Measurements from ENCODE around the gene FBXO27. TPM values are rescaled to one million over a fixed set of nuclear protein-coding genes. Genes with fewer than 3 reads are reported as not detected.

FBXO27 gene
- total and polyA plus RNA-seq, 8 donors: 3.3 to 11.9 (median 4.0) TPM

DNA sequence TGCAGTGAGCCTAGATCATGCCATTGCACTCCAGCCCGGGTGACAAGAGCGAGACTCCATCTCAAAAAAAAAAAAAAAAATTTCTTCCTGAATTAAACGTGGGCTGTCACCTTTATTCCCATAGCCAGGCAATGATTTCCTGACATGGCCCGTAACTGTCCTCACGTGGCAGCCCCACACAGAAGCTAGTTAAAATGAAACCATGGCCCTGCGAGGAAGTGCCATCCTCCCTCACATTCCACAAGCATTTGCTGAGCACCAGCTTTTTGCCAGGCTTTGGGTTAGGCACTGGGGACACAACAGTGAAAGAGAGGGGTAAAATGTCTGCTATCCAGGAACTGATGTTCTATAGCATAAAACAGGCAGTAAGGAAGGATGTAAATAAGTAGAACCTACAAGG is 13.2 kb upstream of the FBXO27 start:
- Histone ChIP-seq H3K36me3 (no peaks in the 10 kb centered on the region), H3K27ac (no peak overlapping the region), H3K27me3 (no peaks in the 10 kb centered on the region), H3K4me1 (no peaks in the 10 kb centered on the region), H3K4me3 (no peak overlapping the region), H3K9me3 (no peaks in the 10 kb centered on the region)
- TF ChIP-seq CTCF (IDR thresholded peaks at IDR 0.05): no peak
- ATAC-seq (no peak), DNase-seq (no peak)
- intact Hi-C loops (cut with DNase I): no loop called here

- DNase-seq: peak in 1 of 4 donors; percentile 24
Measured at GRCh38 chr19:39038098-39038497, 5.7 kb upstream of the FBXO27 start.

GRCh38 chr19:39037194-39037593 is 4.8 kb upstream of the FBXO27 start:
- H3K9me3 ChIP-seq: no peaks in the 10 kb centered on the region
- H3K4me1 ChIP-seq: peaks cover 0 to 3% of the 10 kb centered on the region in 2 donors
- DNase-seq (no peak), ATAC-seq (no peak)
- H3K4me3 ChIP-seq: no peak overlapping the region
- no peak overlapping the region for H3K27ac ChIP-seq
- no peak for TF ChIP-seq CTCF (IDR thresholded peaks at IDR 0.05)
- intact Hi-C loops (cut with DNase I): no loop called here
- peaks cover 0 to 47% of the 10 kb centered on the region in 2 donors for H3K27me3 ChIP-seq
- H3K36me3 ChIP-seq: no peaks in the 10 kb centered on the region

More at GRCh38 chr19:39038098-39038497, 5.7 kb upstream of the FBXO27 start:
- H3K9me3 ChIP-seq: no peaks in the 10 kb centered on the region
- H3K4me3 ChIP-seq: no peak overlapping the region
- intact Hi-C loops (cut with DNase I): no loop called here
- ATAC-seq: peak; percentile 92
- no peaks in the 10 kb centered on the region for H3K4me1 ChIP-seq
- no peaks in the 10 kb centered on the region for H3K36me3 ChIP-seq
- no peak for TF ChIP-seq CTCF (IDR thresholded peaks at IDR 0.05)
- H3K27ac ChIP-seq: no peak overlapping the region
- peaks cover 0 to 38% of the 10 kb centered on the region in 2 donors for H3K27me3 ChIP-seq

- Histone ChIP-seq H3K36me3 (no peaks in the 10 kb centered on the region), H3K4me1 (peaks cover 3 to 5% of the 10 kb centered on the region in 2 donors), H3K9me3 (no peaks in the 10 kb centered on the region), H3K4me3 (no peak overlapping the region), H3K27me3 (peaks cover 0 to 53% of the 10 kb centered on the region in 2 donors), H3K27ac (no peak overlapping the region)
- DNase-seq: no peak
- intact Hi-C loops (cut with DNase I): no loop called here
- no peak for ATAC-seq
- TF ChIP-seq CTCF (IDR thresholded peaks at IDR 0.05): no peak
Measured at GRCh38 chr19:39036581-39036980, 4.2 kb upstream of the FBXO27 start.

GRCh38 chr19:39031368-39032062 is 834 bp downstream of the FBXO27 start:
- Histone ChIP-seq H3K4me1 (peaks cover 3 to 6% of the 10 kb centered on the region in 2 donors), H3K27me3 (peaks cover 0 to 59% of the 10 kb centered on the region in 2 donors), H3K36me3 (no peaks in the 10 kb centered on the region), H3K27ac (peak overlapping the region in 1 of 2 donors; percentile 18), H3K9me3 (peaks cover 0 to 2% of the 10 kb centered on the region in 2 donors), H3K4me3 (peak overlapping the region; percentile 49 to 51)
- DNase-seq (peak; percentile 63 to 96 (median 82)), ATAC-seq (peak; percentile 98)
- intact Hi-C loops (cut with DNase I): no loop called here
- TF ChIP-seq CTCF (IDR thresholded peaks at IDR 0.05): no peak
